Stimulated activated CD4-positive, alpha-beta T cell treated with anti-CD3 and anti-CD28 coated beads, Interleukin-2, amount 100 ng/mL, for 24 hours (primary cell): ENCODE results near the gene XAB2.
A peak's percentile ranks its signal among the peaks of the same experiment; 100 is the strongest.

Experiments
- DNase-seq, 2 donors: peaks; one replicate each; pipeline ENCODE4 v3.0.0-alpha.2; 2020

XAB2 gene

GRCh38 chr19:7648265-7649014 is 19.1 kb upstream of the XAB2 start:
- no peak for DNase-seq

- DNase-seq = no peak
Observed at GRCh38 chr19:7647156-7647555, 17.8 kb upstream of the XAB2 start.

GRCh38 chr19:7646426-7646700 is 17.0 kb upstream of the XAB2 start:
- no peak for DNase-seq

GRCh38 chr19:7645656-7646425 is 16.5 kb upstream of the XAB2 start:
- no peak for DNase-seq

GRCh38 chr19:7645163-7645562 is 15.8 kb upstream of the XAB2 start:
- DNase-seq = no peak

GRCh38 chr19:7644550-7644877 is 15.2 kb upstream of the XAB2 start:
- DNase-seq = no peak

GRCh38 chr19:7643629-7644549 is 14.5 kb upstream of the XAB2 start:
- DNase-seq = peak in 1 of 2 donors; percentile 25

- DNase-seq = no peak
Observed at GRCh38 chr19:7643031-7643415, 13.7 kb upstream of the XAB2 start.

GRCh38 chr19:7642295-7643030 is 13.1 kb upstream of the XAB2 start:
- no peak for DNase-seq

- no peak for DNase-seq
Observed at GRCh38 chr19:7641290-7642276, 12.2 kb upstream of the XAB2 start.

GRCh38 chr19:7640803-7641202 is 11.5 kb upstream of the XAB2 start:
- no peak for DNase-seq

GRCh38 chr19:7639863-7640348 is 10.6 kb upstream of the XAB2 start:
- no peak for DNase-seq

GRCh38 chr19:7638802-7639465 is 9.6 kb upstream of the XAB2 start:
- no peak for DNase-seq

- peak in 1 of 2 donors; percentile 25 for DNase-seq
Observed at GRCh38 chr19:7637374-7638256, 8.3 kb upstream of the XAB2 start.

GRCh38 chr19:7636691-7637373 is 7.5 kb upstream of the XAB2 start, which contains the start of gene STXBP2:
Gene STXBP2, plus strand, starts transcription at chr19:7637110. Its CDS starts 40 bp downstream, at chr19:7637150.
- DNase-seq = peak; percentile 92 to 93

- no peak for DNase-seq
Observed at GRCh38 chr19:7636317-7636690, 7.0 kb upstream of the XAB2 start.

GRCh38 chr19:7635670-7636069 is 6.3 kb upstream of the XAB2 start:
- DNase-seq = no peak

- DNase-seq = no peak
Observed at GRCh38 chr19:7633698-7634097, 4.4 kb upstream of the XAB2 start, which contains the start of gene PCP2. Gene PCP2, minus strand, starts transcription at chr19:7633719. Its CDS starts 262 bp downstream, at chr19:7633457.
